GM19463 (cell line): ENCODE results near the gene TRAP1.
"Not testable (repeated sequence)": the region's sequence is repeated elsewhere in the genome, so short reads cannot be mapped to it uniquely, and the experiment has no call there.

Source experiments
- ATAC-seq: cut with Tn5 transposase; IDR thresholded peaks from one replicate; pipeline ENCODE4 v1.9.1; 2021; ENCODE audit warnings: mild to moderate bottlenecking, moderate library complexity; ENCODE audit not compliant: unreplicated experiment

Gene TRAP1

GRCh38 chr16:3714378-3714777, 2.9 kb downstream of the TRAP1 start:
- ATAC-seq, result not testable (repeated sequence)

DNA sequence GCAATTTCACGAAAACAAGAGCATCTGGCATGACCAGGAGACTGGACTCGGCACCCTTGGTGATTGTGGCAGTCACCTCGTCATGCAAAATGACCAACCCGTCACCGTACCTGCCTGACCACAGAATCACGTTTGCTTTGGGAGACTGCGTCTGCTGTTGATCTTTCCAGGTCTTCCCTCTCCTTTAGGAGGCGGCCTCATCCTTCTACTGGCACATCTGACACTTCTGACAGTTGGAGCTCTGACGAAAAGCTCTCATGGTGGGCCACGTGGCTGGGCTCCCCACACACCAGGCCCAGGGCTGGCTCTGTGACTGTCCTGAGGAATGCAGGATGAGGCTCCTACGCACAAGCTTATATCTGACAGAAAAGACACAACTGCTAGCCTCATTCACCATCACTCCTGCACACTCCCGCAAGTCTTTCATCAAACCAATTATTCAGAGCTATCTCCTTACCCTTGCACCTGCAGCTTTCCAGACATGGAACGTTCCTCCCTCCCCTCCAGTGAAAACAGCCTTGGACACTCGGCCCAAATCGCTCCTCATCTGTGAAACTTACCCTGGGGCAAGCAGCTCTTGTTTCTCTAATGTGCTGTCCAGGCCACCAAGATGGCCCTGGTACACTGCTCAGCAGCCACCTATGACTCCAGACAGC, 3.6 kb downstream of the TRAP1 start:
- ATAC-seq, result no peak

DNA sequence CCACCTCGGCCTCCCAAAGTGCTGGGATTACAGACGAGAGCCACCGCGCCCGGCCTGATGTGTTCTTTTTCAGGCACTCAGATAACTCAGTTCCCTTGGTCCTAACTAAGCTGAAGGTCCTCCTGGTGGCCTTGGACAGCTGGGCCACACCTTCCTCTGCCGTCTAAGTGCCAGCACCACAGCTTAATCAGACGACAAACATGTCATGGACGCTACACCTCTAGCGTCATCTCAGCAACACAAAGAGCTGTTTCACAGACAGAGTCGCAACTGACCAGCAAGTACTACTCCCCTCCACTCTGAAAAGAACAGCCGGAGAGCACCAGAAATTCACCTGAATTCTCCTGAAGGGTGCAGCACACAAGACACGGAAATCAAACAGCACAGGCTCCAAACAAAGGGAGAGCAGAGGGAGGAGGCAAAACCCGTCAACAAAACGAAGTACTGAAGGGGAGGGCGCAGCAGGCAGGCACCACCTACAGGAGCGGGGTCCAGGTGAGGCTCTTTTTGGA, 4.4 kb downstream of the TRAP1 start:
- ATAC-seq, result no peak

GRCh38 chr16:3706253-3707012, 10.9 kb downstream of the TRAP1 start:
- ATAC-seq, result no peak

DNA sequence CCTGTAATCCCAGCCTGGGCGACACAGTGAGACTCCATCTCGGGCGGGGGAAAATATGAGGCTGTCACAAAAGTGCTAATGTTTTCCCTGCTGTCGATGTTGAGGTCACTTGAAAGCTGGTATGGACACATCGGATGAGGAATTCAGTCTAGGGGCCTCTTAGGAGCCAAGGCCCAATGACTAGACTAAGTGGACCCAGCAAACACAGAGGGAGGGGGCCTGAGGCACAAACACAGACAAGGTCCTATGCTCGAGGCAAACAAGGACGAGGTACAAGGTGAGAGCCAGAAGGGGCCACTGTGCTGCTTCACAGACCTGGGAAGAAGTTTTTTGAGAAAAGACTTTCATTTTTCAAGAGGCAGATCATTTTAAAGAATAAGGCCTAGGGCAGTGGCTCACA, 15.2 kb downstream of the TRAP1 start:
- no peak for ATAC-seq

DNA sequence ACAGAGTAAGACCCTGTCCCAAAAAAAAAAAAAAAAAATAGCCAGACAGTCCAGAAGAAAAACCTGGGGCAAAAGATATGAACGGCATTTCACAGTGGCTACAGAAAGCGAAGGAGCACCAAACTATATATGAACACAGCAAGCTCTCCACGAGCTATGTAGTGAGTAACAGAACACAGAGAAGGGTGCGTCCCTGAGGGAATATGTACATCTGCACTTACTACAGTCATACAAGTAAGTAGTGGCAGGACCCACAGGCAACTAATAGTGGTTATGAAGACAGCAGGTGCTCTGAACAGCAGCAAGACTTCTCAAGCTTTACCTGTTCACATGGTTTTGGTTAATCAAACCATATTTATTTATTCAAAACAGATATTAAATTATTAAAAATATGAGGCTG, 15.8 kb downstream of the TRAP1 start:
- no peak for ATAC-seq

GRCh38 chr16:3698941-3699340, 18.4 kb downstream of the TRAP1 start:
- no peak for ATAC-seq

DNA sequence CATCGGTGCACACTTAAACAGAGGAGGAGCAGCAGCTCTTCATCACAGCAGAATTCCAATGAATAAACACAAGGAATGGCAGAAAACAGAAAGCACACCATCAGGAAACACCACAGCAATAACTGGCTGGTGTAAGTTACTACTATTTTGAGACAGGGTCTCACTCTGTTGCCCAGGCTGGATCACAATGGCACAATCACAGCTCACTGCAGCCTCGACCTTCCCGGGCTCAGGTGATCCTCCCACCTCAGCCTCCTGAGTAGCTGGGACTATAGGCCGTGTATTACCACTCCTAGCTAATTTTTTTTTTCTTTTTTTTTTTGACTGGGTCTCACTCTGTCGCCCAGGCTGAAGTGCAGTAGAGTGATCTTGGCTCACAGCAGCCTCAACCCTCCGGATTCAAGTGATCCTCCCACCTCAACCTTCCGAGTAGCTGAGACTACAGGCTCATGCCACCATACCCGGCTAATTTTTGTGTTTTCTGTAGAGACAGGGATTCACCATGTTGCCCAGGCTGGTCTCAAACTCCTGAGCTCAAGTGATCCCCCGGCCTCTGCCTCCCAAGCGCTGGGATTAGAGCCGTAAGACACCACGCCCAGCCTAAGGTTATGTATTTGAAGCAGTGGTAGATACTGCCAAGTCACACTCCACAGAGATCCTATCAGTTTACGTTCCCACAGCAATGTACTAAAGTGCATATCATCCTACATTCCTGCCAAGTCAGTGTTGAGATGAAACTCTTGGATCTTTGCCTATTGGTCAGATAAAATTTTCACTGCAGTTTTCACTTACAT, 20.7 kb downstream of the TRAP1 start:
- ATAC-seq, result no peak

- ATAC-seq, result no peak
Observed at GRCh38 chr16:3695610-3696369, 21.5 kb downstream of the TRAP1 start.

DNA sequence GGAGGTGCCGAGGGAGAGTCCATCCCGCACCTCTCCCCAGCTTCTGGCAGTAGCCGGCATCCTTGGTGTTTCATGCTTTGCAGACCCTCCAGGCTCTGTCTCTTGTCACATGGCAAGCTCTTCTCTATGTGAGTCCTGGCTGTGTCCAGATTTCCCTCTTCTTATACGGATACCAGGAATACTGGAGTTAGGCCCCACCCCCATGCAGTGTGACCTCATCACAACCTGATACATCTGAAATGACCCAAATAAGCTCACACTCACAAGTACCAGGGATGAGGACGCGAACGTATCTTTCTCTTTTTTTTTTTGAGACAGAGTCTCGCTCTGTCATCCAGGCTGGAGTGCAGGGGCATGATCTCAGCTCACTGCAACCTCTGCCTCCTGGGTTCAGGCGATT, 23.3 kb downstream of the TRAP1 start:
- no peak for ATAC-seq

DNA sequence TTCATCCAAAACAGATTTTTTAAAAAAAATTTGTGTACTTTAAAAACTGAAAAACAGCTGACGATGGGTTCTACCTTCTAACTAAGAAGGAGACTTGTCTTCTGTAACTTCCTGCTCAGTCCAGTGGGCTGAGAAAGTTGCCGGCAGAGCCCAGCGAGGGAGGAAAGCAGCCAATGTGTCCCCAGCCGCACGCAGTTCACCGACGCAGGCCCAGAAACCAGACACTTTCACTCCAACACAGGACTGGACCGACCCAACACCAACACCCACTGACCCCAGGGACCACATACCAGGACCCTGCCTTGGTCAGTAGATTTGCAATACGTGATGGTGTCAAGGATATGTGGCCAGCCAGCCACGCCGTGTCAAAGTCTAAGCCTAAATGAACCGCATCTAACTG, 25.6 kb downstream of the TRAP1 start:
- no peak for ATAC-seq

DNA sequence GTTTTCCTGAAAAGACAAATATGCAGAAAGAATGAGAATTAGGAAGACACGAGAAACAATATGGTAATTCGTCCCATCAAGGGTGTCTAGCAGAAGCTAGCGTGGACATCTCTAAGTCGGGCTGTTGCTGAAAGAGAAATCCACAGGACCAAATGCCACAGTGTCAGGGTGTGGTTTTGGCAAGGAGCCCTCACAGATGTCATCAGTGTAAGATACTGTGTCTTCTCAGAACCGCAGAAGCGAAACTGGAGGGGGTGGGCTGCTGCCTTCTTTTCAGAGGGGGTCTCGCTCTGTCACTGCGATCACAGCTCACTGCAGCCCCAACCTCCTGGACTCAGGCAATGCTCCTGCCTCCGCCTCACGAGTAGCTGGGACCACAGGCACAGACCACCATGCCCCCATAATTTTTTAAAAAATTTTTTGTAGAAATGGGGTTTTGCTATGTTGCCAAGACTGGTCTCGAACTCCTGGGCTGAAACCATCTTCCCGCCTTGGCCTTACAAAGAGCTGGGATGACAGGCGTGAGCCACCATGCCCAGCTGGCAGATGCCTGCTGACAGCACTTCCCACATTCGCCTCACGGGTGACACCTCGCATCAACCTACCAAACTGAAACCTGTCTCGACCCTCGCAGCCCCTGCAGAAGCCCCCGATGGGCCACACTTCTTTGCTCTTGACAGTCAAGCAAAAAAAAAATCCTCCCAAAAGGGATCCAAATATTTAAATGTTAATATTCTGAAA, 26.2 kb downstream of the TRAP1 start:
- no peak for ATAC-seq

GRCh38 chr16:3690470-3690928, 26.8 kb downstream of the TRAP1 start:
- ATAC-seq, result peak; percentile 71

DNA sequence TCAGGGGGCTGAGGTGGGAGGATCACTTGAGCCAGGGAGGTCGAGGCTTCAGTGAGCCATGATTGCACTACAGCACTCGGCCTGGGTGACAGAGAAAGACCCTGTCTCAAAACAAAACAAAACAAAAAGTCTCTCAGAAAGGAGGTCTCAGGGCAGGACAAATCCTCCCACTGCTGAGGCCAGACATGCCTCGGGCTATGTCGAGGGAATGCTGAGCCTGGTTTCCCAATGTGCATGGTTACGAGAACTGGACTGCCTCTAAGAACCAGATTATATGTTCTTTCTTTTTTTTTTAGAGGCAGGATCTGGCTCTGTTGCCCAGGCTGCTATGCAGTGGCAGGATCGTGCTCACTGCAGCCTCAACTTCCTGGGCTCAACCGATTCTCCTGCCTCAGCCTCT, 27.6 kb downstream of the TRAP1 start:
- no peak for ATAC-seq

GRCh38 chr16:3687792-3688191, 29.5 kb downstream of the TRAP1 start:
- ATAC-seq, result no peak

DNA sequence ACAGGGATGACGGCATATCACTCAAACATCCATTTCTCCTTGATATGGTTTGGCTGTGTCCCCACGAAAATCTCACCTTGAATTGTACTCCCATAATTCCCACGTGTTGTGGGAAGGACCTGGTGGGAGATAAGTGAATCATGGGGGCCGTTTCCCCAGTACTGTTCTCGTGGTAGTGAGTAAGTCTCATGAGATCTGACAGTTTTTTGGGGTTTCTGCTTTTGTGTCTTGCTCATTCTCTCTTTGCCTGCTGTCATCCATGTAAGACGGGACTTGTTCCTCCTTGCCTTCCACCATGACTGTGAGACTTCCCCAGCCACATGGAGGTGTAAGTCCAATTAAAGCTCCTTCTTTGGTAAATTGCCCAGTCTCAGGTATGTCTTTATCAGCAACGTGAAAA, 30.3 kb downstream of the TRAP1 start:
- no peak for ATAC-seq

DNA sequence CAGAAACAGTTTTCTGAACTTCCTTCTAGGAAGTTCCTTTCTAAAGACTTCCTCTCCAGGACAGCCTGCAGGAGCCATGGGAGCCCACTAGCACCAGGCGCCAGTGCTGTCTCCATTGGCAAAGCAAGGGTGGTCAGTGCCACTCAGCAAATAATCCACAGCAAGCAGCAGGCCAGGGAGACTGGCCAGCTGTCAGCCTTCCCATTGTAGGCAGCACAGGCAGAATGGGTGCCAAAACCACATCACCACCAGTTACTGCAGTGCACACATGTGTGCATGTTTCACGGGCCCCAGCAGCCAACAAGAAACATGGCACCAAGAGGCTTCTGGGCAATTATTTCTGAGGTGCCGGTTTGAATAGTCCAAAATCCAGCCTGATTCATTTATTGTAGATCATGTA, 36.1 kb downstream of the TRAP1 start:
- no peak for ATAC-seq

DNA sequence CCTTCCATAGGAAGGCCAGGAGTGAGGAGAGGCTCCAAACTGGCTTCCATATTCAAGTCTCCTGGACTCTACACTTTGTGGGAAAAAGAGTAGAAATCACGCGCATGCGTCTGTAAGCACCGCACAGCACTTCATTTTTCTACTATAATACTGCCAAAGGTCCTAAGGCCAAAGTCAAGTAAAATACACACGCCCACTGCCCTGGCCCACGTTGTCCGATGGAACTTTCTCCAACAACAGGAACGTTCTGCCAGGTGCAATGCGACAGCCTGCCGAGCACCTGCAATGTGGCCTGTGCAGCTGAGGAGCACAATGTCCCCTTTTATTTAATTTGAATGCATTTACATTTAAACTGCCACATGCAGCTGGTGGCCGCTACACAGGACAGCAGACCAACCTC, 39.3 kb downstream of the TRAP1 start:
- no peak for ATAC-seq

GRCh38 chr16:3675601-3676130, 41.7 kb downstream of the TRAP1 start:
- no peak for ATAC-seq
